Right ventricle myocardium inferior (tissue), 1 donor: Measurements from ENCODE around the gene RADIL. TPM values are rescaled to one million over a fixed set of nuclear protein-coding genes. Genes with fewer than 3 reads are reported as not detected.
A peak's percentile ranks its signal among the peaks of the same experiment; 100 is the strongest.
"Not testable (repeated sequence)": the region's sequence is repeated elsewhere in the genome, so short reads cannot be mapped to it uniquely, and the experiment has no call there.

Experiments
- ATAC-seq: fragments of 200-7000 bp; cut with Tn5 transposase; one replicate; pipeline ENCODE4 v1.9.1; 2020; ENCODE audit warnings: mild to moderate bottlenecking, moderate library complexity
- DNase-seq: peaks from one replicate; pipeline ENCODE4 v3.0.0; 2021; ENCODE audit errors: missing footprints
- intact Hi-C: fragments of 100-400 bp; cut with DNase I; formaldehyde crosslinking; loops from one replicate; pipeline ENCODE4 v1.11.0; 2022
- total RNA-seq: library from RNA; stranded (reverse); fragmentation: NEBNext Ultra II Directional; extraction: Animal tissue kit (Norgen Biotek cat#: 25700); gene quantifications from one replicate; pipeline ENCODE4 v1.2.1, GENCODE V29; 2021
- donor health status: DM: no; HTN: yes; CAD: no; lungs with severe emphysema.

Gene RADIL
- total RNA-seq, 1 donor from 2014 or later, result 3.9 TPM

DNA sequence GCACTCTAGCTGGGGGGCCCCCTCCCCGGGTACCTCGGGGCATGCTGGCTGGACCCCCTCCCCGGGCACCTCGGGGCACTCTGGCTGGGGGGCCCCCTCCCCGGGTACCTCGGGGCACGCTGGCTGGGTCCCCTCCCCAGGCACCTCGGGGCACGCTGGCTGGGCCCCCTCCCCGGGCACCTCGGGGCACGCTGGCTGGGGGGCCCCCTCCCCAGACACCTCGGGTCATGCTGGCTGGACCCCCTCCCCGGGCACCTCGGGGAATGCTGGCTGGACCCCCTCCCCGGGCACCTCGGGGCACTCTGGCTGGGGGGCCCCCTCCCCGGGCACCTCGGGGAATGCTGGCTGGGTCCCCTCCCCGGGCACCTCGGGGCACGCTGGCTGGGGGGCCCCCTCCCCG lies 80.9 kb downstream of the RADIL start:
- ATAC-seq, DNase-seq, intact Hi-C loops: not testable (repeated sequence)

GRCh38 chr7:4801839-4802231 lies 81.7 kb downstream of the RADIL start:
- intact Hi-C loops, result no loop called here
- no peak for DNase-seq
- no peak for ATAC-seq

GRCh38 chr7:4800926-4801838 lies 82.3 kb downstream of the RADIL start:
- ATAC-seq, result no peak
- intact Hi-C loops, result no loop called here
- DNase-seq, result no peak

DNA sequence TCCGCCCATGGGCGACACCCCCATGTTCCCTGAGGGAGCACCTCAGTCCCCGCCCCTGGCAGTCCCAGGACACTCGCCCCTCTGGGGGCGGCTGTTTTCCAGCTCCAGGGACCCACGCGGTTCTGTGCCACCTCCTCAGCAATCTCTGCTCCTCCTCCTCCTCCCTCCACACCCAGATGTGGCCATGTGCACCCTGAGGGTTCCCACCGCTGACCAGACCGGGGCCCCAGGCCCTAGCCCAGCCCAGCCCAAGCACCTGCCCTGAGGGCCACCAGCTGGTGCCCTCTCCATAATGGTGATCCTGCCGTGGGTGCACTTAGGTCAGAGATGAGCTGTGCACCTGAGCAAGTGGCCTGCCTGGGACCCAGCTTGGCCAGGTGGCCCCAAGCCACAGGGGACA lies 83.0 kb downstream of the RADIL start:
- no peak for ATAC-seq
- no peak for DNase-seq
- intact Hi-C loops, result no loop called here

GRCh38 chr7:4799508-4800268 lies 83.8 kb downstream of the RADIL start:
- ATAC-seq (peak; percentile 75), DNase-seq (peak; percentile 80)
- intact Hi-C loops, result loop anchor here (10.0 kb wide), 1 partner anchor 285 kb away; no protein-coding TSS in a partner anchor

- intact Hi-C loops, result loop anchor here (1.0 to 10.0 kb wide), 2 partner anchors 85 to 286 kb away; partner anchors contain the start of gene RADIL
- DNase-seq (peak; percentile 15), ATAC-seq (no peak)
Observed at GRCh38 chr7:4798706-4799235, 84.7 kb downstream of the RADIL start.

- DNase-seq (peak; percentile 88), ATAC-seq (peak; percentile 67)
- intact Hi-C loops, result loop anchor here (1.0 to 10.0 kb wide), 2 partner anchors 85 to 287 kb away; partner anchors contain the start of gene RADIL
Observed at GRCh38 chr7:4797858-4798705, 85.4 kb downstream of the RADIL start.

GRCh38 chr7:4796453-4796852 lies 87.1 kb downstream of the RADIL start:
- peak; percentile 9 for DNase-seq
- no peak for ATAC-seq
- intact Hi-C loops, result loop anchor here (10.0 kb wide), 1 partner anchor 288 kb away; no protein-coding TSS in a partner anchor

DNA sequence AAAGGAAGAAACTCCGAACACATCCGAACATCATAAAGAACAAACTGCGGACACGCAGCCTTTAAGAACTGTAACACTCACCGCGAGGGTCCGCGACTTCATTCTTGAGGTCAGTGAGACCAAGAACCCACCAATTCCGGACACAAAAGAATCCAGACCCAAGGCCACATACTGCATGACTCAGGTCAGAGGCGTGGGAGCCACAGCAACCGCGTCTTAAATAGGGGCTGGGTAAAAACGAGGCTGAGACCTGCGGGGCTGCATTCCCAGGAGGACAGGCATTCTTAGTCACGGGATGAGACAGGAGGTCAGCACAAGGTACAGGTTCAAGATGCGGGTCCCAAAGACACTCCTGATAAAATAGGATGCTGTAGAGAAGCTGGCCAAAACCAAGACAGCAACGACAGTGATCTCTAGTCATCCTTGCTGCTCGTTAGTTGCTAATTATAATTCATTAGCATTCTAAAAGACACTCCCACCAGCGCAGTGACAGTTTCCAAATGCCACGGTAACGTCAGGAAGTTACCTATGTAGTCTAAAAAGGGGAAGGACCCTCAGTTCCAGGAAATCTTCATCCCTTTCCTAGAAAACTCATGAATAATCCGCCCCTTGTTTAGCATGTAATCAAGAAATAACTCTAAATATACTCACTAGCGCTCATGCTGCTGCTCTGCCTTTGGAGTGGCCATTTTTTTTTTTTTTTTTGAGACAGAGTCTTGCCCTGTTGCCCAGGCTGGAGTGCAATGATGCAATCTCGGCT lies 88.7 kb downstream of the RADIL start:
- no peak for DNase-seq
- intact Hi-C loops, result loop anchor here (10.0 kb wide), 1 partner anchor 290 kb away; no protein-coding TSS in a partner anchor
- ATAC-seq, result no peak

DNA sequence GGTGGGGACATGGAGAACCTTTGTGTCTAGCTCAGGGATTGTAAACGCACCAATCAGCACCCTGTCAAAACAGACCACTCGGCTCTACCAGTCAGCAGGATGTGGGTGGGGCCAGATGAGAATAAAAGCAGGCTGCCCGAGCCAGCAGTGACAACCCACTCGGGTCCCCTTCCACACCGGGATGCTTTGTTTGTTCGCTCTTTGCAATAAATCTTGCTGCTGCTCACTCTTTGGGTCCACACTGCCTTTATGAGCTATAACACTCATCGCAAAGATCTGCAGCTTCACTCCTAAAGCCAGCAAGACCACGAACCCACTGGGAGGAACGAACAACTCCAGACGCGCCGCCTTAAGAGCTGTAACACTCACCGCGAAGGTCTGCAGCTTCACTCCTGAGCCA lies 89.3 kb downstream of the RADIL start:
- not testable (repeated sequence) for DNase-seq
- intact Hi-C loops, result loop anchor here (10.0 kb wide), 1 partner anchor 291 kb away; no protein-coding TSS in a partner anchor

GRCh38 chr7:4793385-4793993 lies 90.0 kb downstream of the RADIL start:
- ATAC-seq, DNase-seq: not testable (repeated sequence)
- intact Hi-C loops, result loop anchor here (10.0 kb wide), 1 partner anchor 291 kb away; no protein-coding TSS in a partner anchor

More for the DNA sequence above, 89.3 kb downstream of the RADIL start:
- ATAC-seq, result not testable (repeated sequence)

DNA sequence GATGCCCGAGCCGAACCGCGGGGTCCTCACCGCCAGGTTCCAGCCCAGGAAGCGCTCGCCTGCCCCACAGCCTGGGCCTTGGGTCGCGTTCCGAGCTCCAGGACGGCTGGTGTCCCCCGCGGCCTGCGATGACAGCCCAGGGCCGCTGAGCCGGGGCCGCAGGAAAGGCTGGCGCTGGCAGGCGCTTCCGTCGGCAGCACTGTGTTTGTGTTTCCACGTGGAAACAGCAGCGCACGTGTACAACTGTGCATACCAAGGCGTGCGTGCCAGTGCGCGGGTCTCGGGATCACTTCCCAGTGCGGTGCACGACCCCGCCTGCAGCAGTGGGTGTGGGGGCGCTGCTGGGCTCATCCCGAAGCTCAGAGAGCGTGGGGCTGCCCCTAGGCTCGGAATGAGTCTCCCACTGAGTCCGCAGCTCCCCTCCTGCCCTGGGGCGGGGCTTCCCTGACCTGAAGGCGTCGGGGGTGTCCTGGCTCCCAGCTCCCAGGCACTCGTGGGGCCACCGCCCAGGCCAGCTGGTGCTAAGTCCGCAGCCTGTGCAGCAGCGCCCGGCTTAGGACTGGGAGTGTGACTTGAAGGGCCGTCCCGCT lies 90.9 kb downstream of the RADIL start:
- ATAC-seq (peak; percentile 23), DNase-seq (no peak)
- intact Hi-C loops, result loop anchor here (10.0 kb wide), 1 partner anchor 292 kb away; no protein-coding TSS in a partner anchor

DNA sequence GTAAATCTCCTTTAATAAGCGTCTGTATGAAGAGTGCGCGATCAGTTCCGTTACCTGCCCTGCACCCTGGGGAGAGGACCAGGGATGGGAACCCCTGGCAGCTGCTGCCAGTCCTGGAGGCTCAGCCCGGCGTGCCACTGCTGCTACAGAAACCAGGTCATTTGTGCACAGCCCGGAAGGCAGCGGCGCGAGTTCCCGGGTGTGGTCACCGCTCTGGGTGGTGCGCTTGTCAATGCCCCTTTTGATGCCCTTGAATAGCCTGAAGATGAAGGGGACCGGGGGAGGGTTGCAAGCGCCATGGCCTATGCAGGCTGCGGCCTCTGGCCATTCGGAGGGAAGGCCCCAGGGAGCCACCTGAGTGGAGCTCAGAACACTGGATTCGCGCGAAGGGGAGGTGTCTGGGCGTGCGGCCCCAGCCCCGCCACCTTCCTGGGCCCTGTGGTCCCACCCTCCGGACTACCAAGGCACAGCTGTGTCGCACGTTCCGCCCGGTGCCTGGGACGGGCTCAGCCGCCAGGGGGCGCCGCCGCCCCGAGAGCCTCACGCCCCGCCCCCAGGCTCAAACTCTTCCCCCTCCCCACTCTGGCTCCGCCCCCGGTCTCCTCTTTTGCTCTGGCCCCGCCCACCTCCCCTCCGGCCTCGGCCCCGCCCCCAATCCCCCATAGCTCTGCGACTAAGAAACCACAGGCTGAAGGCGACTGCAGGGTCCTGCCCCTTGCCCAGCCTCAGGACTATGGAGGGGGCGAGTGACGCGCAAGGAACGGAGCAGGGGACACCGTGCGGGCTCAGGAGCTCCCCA lies 91.6 kb downstream of the RADIL start:
- ATAC-seq (peak; percentile 81), DNase-seq (peak; percentile 89)
- intact Hi-C loops, result loop anchor here (10.0 kb wide), 1 partner anchor 293 kb away; no protein-coding TSS in a partner anchor

DNA sequence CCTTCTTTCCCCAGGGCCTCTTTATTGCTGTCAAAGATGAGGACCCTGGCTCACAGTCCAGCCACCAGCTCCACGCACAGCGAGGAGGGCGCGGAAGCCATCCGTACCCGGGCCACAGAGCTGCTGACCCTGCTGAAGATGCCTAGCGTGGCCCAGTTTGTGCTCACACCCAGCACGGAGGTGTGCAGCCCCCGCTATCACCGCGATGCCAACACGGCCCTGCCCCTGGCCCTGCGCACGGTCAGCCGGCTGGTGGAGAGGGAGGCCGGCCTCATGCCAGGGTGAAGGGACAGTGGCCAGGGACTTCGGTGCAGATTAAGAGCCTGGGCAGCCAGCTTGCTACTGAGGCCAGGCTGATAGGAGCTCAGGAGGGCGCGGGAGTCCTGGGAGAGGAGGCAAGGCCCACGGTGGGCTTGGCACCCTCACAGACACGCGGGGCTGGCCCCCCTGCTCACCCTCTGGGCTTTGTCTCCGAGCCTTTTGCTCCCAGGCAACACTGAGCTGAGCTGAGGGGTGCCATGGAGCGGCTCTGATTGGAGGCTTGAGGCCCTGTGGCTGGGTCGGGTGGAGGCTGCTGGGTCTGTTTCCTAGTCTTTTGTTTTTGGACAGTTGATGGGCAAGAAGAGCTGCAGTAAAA lies 92.3 kb downstream of the RADIL start:
- intact Hi-C loops, result loop anchor here (10.0 kb wide), 1 partner anchor 294 kb away; no protein-coding TSS in a partner anchor
- DNase-seq (no peak), ATAC-seq (no peak)

DNA sequence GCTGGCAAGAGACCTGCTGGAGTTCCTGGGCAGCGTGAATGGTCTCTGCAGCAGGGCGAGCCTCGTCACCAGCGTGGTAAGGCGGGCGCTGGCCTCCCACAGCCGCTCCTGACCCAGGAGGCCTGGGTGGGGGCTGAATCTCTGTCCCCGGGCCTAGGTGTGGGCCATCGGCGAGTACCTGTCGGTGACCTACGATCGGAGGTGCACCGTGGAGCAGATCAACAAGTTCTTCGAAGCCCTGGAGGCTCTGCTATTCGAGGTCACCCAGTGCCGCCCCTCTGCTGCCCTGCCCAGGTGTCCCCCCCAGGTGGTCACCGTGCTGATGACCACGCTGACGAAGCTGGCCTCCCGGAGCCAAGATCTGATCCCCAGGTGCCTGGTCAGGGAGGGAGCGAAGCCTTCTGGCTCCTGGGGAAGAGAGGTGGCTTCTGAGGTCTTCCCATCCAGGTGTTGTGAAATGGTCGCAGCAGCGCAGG lies 93.0 kb downstream of the RADIL start:
- ATAC-seq, result no peak
- intact Hi-C loops, result loop anchor here (10.0 kb wide), 1 partner anchor 294 kb away; no protein-coding TSS in a partner anchor
- DNase-seq, result no peak
